GM23248 (cell line): ENCODE data around the gene ACOX3. TPM values are rescaled to one million over a fixed set of nuclear protein-coding genes. Genes with fewer than 3 reads are reported as not detected.
A peak's percentile ranks its signal among the peaks of the same experiment; 100 is the strongest.

Experiments used
- DNase-seq: peaks from one replicate; pipeline ENCODE4 v3.0.0-alpha.2; 2015
- H2AFZ ChIP-seq: fragments of 200-600 bp; sonication (generic); 2 replicates; pipeline ENCODE4 v1.6.1; 2016; ENCODE audit warnings: antibody characterized with exemption
- H3F3A ChIP-seq: fragments of 200-600 bp; sonication (generic); 2 replicates; pipeline ENCODE4 v1.6.1; 2016; ENCODE audit warnings: mild to moderate bottlenecking, antibody characterized with exemption, mixed run types; ENCODE audit not compliant: insufficient read depth
- H3K27ac ChIP-seq: fragments of 200-600 bp; sonication (generic); 2 replicates; pipeline ENCODE4 v1.5.1; 2016; ENCODE audit warnings: mild to moderate bottlenecking
- H3K27me3 ChIP-seq: fragments of 200-600 bp; sonication (generic); replicated peaks from 2 replicates; pipeline ENCODE4 v1.6.1; 2016; ENCODE audit warnings: mild to moderate bottlenecking; ENCODE audit not compliant: insufficient read depth
- H3K36me3 ChIP-seq: fragments of 200-600 bp; sonication (generic); 2 replicates; pipeline ENCODE4 v1.6.1; 2016; ENCODE audit warnings: low read depth, mild to moderate bottlenecking
- H3K4me1 ChIP-seq: fragments of 200-600 bp; sonication (generic); 2 replicates; pipeline ENCODE4 v1.6.1; 2016; ENCODE audit warnings: mild to moderate bottlenecking; ENCODE audit not compliant: insufficient read depth
- H3K4me2 ChIP-seq: fragments of 200-600 bp; sonication (generic); one replicate; pipeline ENCODE4 v1.6.1; 2016; ENCODE audit warnings: mild to moderate bottlenecking; ENCODE audit not compliant: unreplicated experiment
- H3K4me3 ChIP-seq: fragments of 200-600 bp; sonication (generic); 2 replicates; pipeline ENCODE4 v1.5.1; 2016; ENCODE audit warnings: mild to moderate bottlenecking
- H3K79me2 ChIP-seq: fragments of 200-600 bp; sonication (generic); 2 replicates; pipeline ENCODE4 v1.6.1; 2016; ENCODE audit warnings: mild to moderate bottlenecking; ENCODE audit not compliant: insufficient read depth
- H3K9ac ChIP-seq: fragments of 200-600 bp; sonication (generic); 2 replicates; pipeline ENCODE4 v1.6.1; 2016; ENCODE audit warnings: mild to moderate bottlenecking
- H3K9me2 ChIP-seq: fragments of 200-600 bp; sonication (generic); 2 replicates; pipeline ENCODE4 v1.6.1; 2016; ENCODE audit warnings: mixed run types, mild to moderate bottlenecking, moderate library complexity; ENCODE audit not compliant: insufficient read depth
- H3K9me3 ChIP-seq: fragments of 200-600 bp; sonication (generic); one replicate; pipeline ENCODE4 v1.6.1; 2017; ENCODE audit warnings: low read depth
- H4K20me1 ChIP-seq: fragments of 200-600 bp; sonication (generic); 2 replicates; pipeline ENCODE4 v1.6.0; 2016; ENCODE audit not compliant: insufficient read depth
- EZH2 ChIP-seq: fragments of 200-600 bp; sonication (generic); IDR thresholded peaks from 2 replicates; pipeline ENCODE4 v1.6.1; 2018; ENCODE audit warnings: antibody characterized with exemption, mild to moderate bottlenecking; ENCODE audit not compliant: insufficient read depth, poor library complexity, severe bottlenecking
- EZH2phosphoT487 ChIP-seq: fragments of 200-600 bp; sonication (generic); IDR thresholded peaks from 2 replicates; pipeline ENCODE4 v1.6.1; 2018; ENCODE audit warnings: antibody characterized with exemption, moderate library complexity, mild to moderate bottlenecking, low read depth; ENCODE audit not compliant: insufficient read depth
- WGBS, 2 experiments: methylation state at CpG; one replicate each; pipeline ENCODE4 v1.1.6; 2015 to 2017; ENCODE audit warnings: low lambda C conversion rate in 2 of 2, low coverage in 1 of 2; ENCODE audit errors: missing lambda C conversion rate in 2 of 2; 5-methylcytosine and 5-hydroxymethylcytosine counted together
- in situ Hi-C: fragments of 300-500 bp; cut with MboI; formaldehyde crosslinking; loops from 2 replicates; pipeline ENCODE4 v1.15.0; 2020
- polyA plus RNA-seq: library from polyadenylated mRNA; unstranded; fragments of >200 nt; fragmentation: Nextera tagmentation; extraction: Ambion mirVana; gene quantifications from 2 replicates; pipeline ENCODE4 v1.2.1, GENCODE V29; 2016
- total RNA-seq: library from RNA; depleted of rRNA; stranded (reverse); fragments of >200 nt; shearing (Covaris generic); gene quantifications from 2 replicates; pipeline ENCODE4 v1.2.3, GENCODE V29; 2014

Gene ACOX3
- total and polyA plus RNA-seq, 2 experiments from 2014 or later: 24.7 to 33.8 TPM

DNA sequence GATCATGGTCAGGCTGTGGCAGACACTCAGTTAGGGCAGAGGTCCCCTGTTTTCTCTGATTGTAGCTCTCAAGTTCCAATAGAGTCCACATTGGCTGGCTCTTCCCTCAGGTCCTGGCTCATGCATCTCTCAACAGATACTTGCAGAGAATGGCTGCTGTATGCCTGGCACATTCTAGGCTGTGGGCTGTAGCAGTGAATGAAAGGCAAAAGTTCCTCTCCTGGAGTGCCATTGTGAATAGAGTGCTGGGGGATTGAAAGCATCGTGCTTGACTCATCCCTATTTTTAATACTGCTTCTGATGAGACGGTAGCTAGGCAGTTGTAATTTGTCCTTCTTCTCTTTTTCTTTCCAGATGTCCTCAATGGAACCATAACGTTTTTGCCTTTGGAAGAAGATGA is 5.6 kb upstream of the ACOX3 start:
- Histone ChIP-seq H3K4me2 (no peak overlapping the region), H3K9me2 (no peaks in the 10 kb centered on the region), H3K4me1 (peaks cover 12% of the 10 kb centered on the region; the same call in 1 of the 2 replicates), H3K36me3 (0 out of 2 replicates have a peak, but pooled peaks cover 10% of the 10 kb centered on the region), H3F3A (no peaks in the 10 kb centered on the region), H3K9ac (no peak overlapping the region), H3K79me2 (peaks cover 54% of the 10 kb centered on the region), H3K4me3 (no peak overlapping the region), H2AFZ (no peak overlapping the region), H3K27me3 (no peaks in the 10 kb centered on the region), H3K9me3 (no peaks in the 10 kb centered on the region), H3K27ac (no peak overlapping the region), H4K20me1 (no peaks in the 10 kb centered on the region)
- WGBS, 2 experiments: 60 to 64% methylated on average over 3 of the region's 3 CpGs
- TF ChIP-seq EZH2 (no peak), EZH2phosphoT487 (no peak)
- in situ Hi-C loops: no loop called here
- no peak for DNase-seq

DNA sequence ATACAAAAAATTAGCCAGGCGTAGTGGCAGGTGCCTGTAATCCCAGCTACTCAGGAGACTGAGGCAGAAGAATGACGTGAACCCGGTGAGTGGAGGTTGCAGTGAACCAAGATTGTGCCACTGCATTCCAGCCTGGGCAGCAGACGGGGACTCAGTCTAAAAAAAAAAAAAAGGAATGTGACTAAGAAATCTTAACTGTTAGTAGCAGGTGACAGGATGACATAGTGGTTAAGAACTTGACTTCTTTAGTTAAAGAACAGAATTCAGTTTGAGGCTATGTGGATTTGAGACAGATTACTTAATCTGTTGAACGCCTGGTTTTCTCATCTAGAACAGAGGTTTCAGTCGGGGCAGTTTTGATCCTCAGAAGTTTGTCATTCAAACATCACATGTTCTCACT is 3.3 kb upstream of the ACOX3 start:
- Histone ChIP-seq H4K20me1 (no peaks in the 10 kb centered on the region), H3K4me1 (peaks cover 22% of the 10 kb centered on the region), H2AFZ (no peak overlapping the region), H3K9me3 (no peaks in the 10 kb centered on the region), H3K79me2 (peaks cover 70% of the 10 kb centered on the region), H3K4me2 (no peak overlapping the region), H3K36me3 (no peaks in the 10 kb centered on the region), H3K27ac (no peak overlapping the region), H3K27me3 (no peaks in the 10 kb centered on the region), H3K4me3 (no peak overlapping the region), H3K9me2 (no peaks in the 10 kb centered on the region), H3F3A (peaks cover 15% of the 10 kb centered on the region), H3K9ac (no peak overlapping the region)
- in situ Hi-C loops: no loop called here
- TF ChIP-seq EZH2 (no peak), EZH2phosphoT487 (no peak)
- DNase-seq: no peak
- 62 to 72% methylated on average over 6 of the region's 6 CpGs for WGBS, 2 experiments

DNA sequence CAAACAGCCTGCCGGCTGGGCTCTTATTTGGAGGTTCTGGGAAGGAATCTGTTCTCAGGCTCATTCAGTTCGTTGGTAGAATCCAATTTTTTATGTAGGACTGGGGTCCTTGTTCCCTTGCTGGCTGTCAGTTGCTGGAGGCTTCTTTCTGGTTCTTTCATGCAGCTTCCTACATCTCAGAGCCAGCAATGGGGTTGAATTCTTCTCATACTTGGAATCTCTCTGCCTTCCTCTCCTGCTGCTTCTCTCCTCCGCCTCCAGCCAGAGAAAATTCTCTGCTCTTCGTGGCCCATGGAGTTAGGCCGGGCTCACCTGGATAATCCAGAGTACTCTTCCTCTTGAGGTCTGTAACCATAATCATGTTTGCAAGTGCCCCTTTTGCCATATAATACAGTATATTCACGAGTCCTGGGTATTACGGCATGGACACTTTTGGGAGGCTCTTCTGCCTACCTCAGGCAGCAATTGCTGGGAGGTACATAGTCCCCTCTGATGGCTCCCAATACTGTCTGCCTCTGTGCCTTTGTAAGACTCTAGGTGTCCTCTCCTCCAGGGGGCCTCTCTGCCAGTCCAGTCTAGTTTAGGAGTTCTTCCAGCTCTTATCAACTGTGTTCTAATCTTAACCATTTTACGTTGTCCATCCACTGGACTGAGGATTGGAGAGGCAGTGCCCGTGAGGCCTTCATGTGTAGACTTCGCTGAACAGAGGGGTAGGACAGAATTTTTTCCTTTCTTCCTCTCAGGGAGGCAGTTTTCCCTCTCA is 2.3 kb upstream of the ACOX3 start:
- Histone ChIP-seq H3K4me2 (peak overlapping the region; percentile 71), H3K79me2 (peaks cover 80% of the 10 kb centered on the region), H3K4me3 (peak overlapping the region; percentile 77), H3K4me1 (peaks cover 22% of the 10 kb centered on the region), H3K9me2 (no peaks in the 10 kb centered on the region), H3K9me3 (no peaks in the 10 kb centered on the region), H2AFZ (no peak overlapping the region), H3K36me3 (no peaks in the 10 kb centered on the region), H4K20me1 (no peaks in the 10 kb centered on the region), H3F3A (peaks cover 15% of the 10 kb centered on the region), H3K27me3 (no peaks in the 10 kb centered on the region), H3K27ac (no peak overlapping the region), H3K9ac (peak overlapping the region; percentile 89; the same call in 1 of the 2 replicates)
- no peak for TF ChIP-seq EZH2
- no peak for TF ChIP-seq EZH2phosphoT487
- no peak for DNase-seq
- WGBS, 2 experiments: 80 to 83% methylated on average over 10 of the region's 10 CpGs
- in situ Hi-C loops: no loop called here

DNA sequence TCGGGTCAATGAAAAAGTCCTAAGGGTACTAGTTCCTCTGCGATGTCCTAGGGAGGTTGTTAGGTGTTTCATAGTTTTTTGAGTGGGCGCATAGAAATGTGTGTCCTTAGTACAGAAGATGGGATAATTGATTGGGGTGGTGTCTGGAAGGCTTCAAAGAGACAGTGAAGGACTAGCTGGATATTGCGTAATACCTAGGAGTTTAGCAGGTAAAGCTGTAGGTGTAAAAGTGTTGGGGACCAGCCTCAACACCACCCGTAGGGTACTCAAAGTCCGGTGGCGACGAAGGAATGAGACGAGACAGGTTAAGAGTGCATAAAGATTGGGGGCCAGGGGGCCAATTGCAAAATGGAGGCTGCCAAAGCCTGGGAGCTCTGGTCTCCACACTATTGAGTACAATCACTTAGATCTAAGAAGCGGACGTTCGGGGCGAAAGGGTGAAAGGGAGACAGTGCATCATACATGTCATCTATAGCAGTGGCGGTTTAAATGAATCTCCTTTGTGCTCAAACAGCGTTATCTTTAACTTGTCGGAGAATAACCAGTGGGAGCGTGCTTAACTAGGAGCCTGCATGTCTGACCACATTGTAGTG is 1.1 kb upstream of the ACOX3 start:
- Histone ChIP-seq H3K27me3 (no peaks in the 10 kb centered on the region), H3K9ac (peak overlapping the region; percentile 89), H3K4me1 (peaks cover 22% of the 10 kb centered on the region), H4K20me1 (no peaks in the 10 kb centered on the region), H3K36me3 (no peaks in the 10 kb centered on the region), H3K4me3 (peak overlapping the region; percentile 77), H3K27ac (no peak overlapping the region), H3K9me3 (no peaks in the 10 kb centered on the region), H3F3A (peaks cover 15% of the 10 kb centered on the region), H3K79me2 (peaks cover 89% of the 10 kb centered on the region), H2AFZ (peak overlapping the region; percentile 78), H3K9me2 (no peaks in the 10 kb centered on the region), H3K4me2 (peak overlapping the region; percentile 71)
- in situ Hi-C loops: no loop called here
- 54 to 55% methylated on average over 17 of the region's 17 CpGs for WGBS, 2 experiments
- DNase-seq: no peak
- TF ChIP-seq EZH2phosphoT487 (no peak), EZH2 (no peak)
